ENCODE results near the gene GPR39.
"Not testable (repeated sequence)": the region's sequence is repeated elsewhere in the genome, so short reads cannot be mapped to it uniquely, and the experiment has no call there.

GPR39 gene

GRCh38 chr2:132489150-132489549, 72.5 kb downstream of the GPR39 start:
- no peak for DNase-seq (ENCODE audit: low read depth in 1 of 2, low spot score in 1 of 2)

- DNase-seq (ENCODE audit: low read depth in 1 of 2, low spot score in 1 of 2) = no peak
These were observed 79.3 kb downstream of the GPR39 start for GRCh38 chr2:132495881-132496280.

- DNase-seq (ENCODE audit: low read depth in 1 of 2, low spot score in 1 of 2) = no peak
These were observed 80.0 kb downstream of the GPR39 start for GRCh38 chr2:132496555-132496954.

GRCh38 chr2:132497591-132497990, 81.0 kb downstream of the GPR39 start:
- DNase-seq (ENCODE audit: low read depth in 1 of 2, low spot score in 1 of 2) = no peak

- no peak for DNase-seq (ENCODE audit: low read depth in 1 of 2, low spot score in 1 of 2)
These were observed 87.1 kb downstream of the GPR39 start for GRCh38 chr2:132503701-132504100.

GRCh38 chr2:132515010-132515409, 98.4 kb downstream of the GPR39 start:
- no peak for DNase-seq (ENCODE audit: low read depth in 1 of 2, low spot score in 1 of 2)

GRCh38 chr2:132517386-132517785, 100.8 kb downstream of the GPR39 start:
- DNase-seq (ENCODE audit: low read depth in 1 of 2, low spot score in 1 of 2) = no peak

GRCh38 chr2:132518302-132518701, 101.7 kb downstream of the GPR39 start:
- DNase-seq (ENCODE audit: low read depth in 1 of 2, low spot score in 1 of 2) = no peak

GRCh38 chr2:132519566-132519965, 103.0 kb downstream of the GPR39 start:
- DNase-seq (ENCODE audit: low read depth in 1 of 2, low spot score in 1 of 2) = no peak

- no peak for DNase-seq (ENCODE audit: low read depth in 1 of 2, low spot score in 1 of 2)
These were observed 104.7 kb downstream of the GPR39 start for GRCh38 chr2:132521341-132521740.

GRCh38 chr2:132522901-132523300, 106.3 kb downstream of the GPR39 start:
- DNase-seq (ENCODE audit: low read depth in 1 of 2, low spot score in 1 of 2) = no peak

GRCh38 chr2:132537061-132537460, 120.5 kb downstream of the GPR39 start:
- not testable (repeated sequence) for DNase-seq (ENCODE audit: low read depth in 1 of 2, low spot score in 1 of 2)

GRCh38 chr2:132538331-132538855, 121.8 kb downstream of the GPR39 start:
- no peak for DNase-seq (ENCODE audit: low read depth in 1 of 2, low spot score in 1 of 2)

GRCh38 chr2:132540166-132540565, 123.6 kb downstream of the GPR39 start:
- no peak for DNase-seq (ENCODE audit: low read depth in 1 of 2, low spot score in 1 of 2)

- DNase-seq (ENCODE audit: low read depth in 1 of 2, low spot score in 1 of 2) = no peak
These were observed 126.5 kb downstream of the GPR39 start for GRCh38 chr2:132542953-132543569.

- no peak for DNase-seq (ENCODE audit: low read depth in 1 of 2, low spot score in 1 of 2)
These were observed 127.5 kb downstream of the GPR39 start for GRCh38 chr2:132544006-132544630.

- peak in 1 of 2 donors; percentile 20 for DNase-seq (ENCODE audit: low read depth in 1 of 2, low spot score in 1 of 2)
These were observed 130.6 kb downstream of the GPR39 start for GRCh38 chr2:132547090-132547687.

- no peak for DNase-seq (ENCODE audit: low read depth in 1 of 2, low spot score in 1 of 2)
These were observed 133.5 kb downstream of the GPR39 start for GRCh38 chr2:132549935-132550670.

- DNase-seq (ENCODE audit: low read depth in 1 of 2, low spot score in 1 of 2) = no peak
These were observed 134.3 kb downstream of the GPR39 start for GRCh38 chr2:132550946-132551345.

GRCh38 chr2:132557694-132558093, 141.1 kb downstream of the GPR39 start:
- no peak for DNase-seq (ENCODE audit: low read depth in 1 of 2, low spot score in 1 of 2)

GRCh38 chr2:132559326-132559725, 142.7 kb downstream of the GPR39 start:
- DNase-seq (ENCODE audit: low read depth in 1 of 2, low spot score in 1 of 2) = no peak

- DNase-seq (ENCODE audit: low read depth in 1 of 2, low spot score in 1 of 2) = no peak
These were observed 143.3 kb downstream of the GPR39 start for GRCh38 chr2:132559921-132560320.

All from activated CD4-positive, alpha-beta T cell treated with anti-CD3 and anti-CD28 coated beads, Interleukin-2, amount 50 U/mL, for 24 hours (primary cell).